Measurements from ENCODE around the gene PMPCB. TPM values are rescaled to one million over a fixed set of nuclear protein-coding genes. Genes with fewer than 3 reads are reported as not detected.
"Not testable (repeated sequence)": the region's sequence is repeated elsewhere in the genome, so short reads cannot be mapped to it uniquely, and the experiment has no call there.

The PMPCB gene
- polyA plus RNA-seq, 3 donors: 42.8 to 50.8 (median 44.9) TPM

GRCh38 chr7:103279636-103279962 is 17.6 kb upstream of the PMPCB start:
- H3K36me3 ChIP-seq (replicated peaks in 1 of 2; ENCODE audit: control insufficient read depth in 1 of 2, insufficient read depth in 2 of 2, low read length in 2 of 2); intact Hi-C loops (cut with micrococcal nuclease); DNase-seq; H3K79me2 ChIP-seq (ENCODE audit: insufficient read depth, low read length); H3K27me3 ChIP-seq (ENCODE audit: control insufficient read depth in 2 of 2, insufficient read depth in 2 of 2, low read length in 2 of 2); H3K36me3 Mint-ChIP-seq; H4K20me1 ChIP-seq (ENCODE audit: insufficient read depth, low read length); H3K27ac ChIP-seq (ENCODE audit: low read depth in 1 of 2, low read length in 2 of 2); H3K9me3 Mint-ChIP-seq; H3K9me3 ChIP-seq (replicated peaks in 1 of 2; ENCODE audit: control insufficient read depth in 1 of 2, insufficient read depth in 1 of 2, low read length in 2 of 2): not testable (repeated sequence)
- peak overlapping the region; percentile 29 for H3K9ac ChIP-seq (ENCODE audit: insufficient read depth, low read length, poor library complexity, severe bottlenecking)
- Mint-ChIP-seq H3K27me3 (ENCODE audit: low read depth in 3 of 3) (peaks cover 14 to 22% (median 21%) of the 10 kb centered on the region in 3 donors), H3K4me3 (peak overlapping the region; percentile 90 to 98), H3K27ac (peak overlapping the region in 1 of 7 donors; percentile 74), H3K4me1 (peaks cover 19% of the 10 kb centered on the region)
- peaks cover 9 to 17% of the 10 kb centered on the region in 2 donors for H3K4me1 ChIP-seq (ENCODE audit: control insufficient read depth in 1 of 2, insufficient read depth in 2 of 2, low read length in 2 of 2)
- WGBS (ENCODE audit: insufficient coverage): 0% methylated on average over 12 of the region's 12 CpGs
- H3K4me3 ChIP-seq (replicated peaks in 1 of 3; ENCODE audit: low read depth in 2 of 3, low read length in 3 of 3): peak overlapping the region; percentile 48 to 78 (median 49)
- H3K4me2 ChIP-seq (replicated peaks; ENCODE audit: extremely low read depth, low read length, poor library complexity, severe bottlenecking): peak overlapping the region; percentile 75
- peak overlapping the region; percentile 82 for H2AFZ ChIP-seq (ENCODE audit: insufficient read depth, low read depth, low read length, poor library complexity, severe bottlenecking)

- H3K36me3 Mint-ChIP-seq; H3K79me2 ChIP-seq (ENCODE audit: insufficient read depth, low read length); H3K27ac ChIP-seq (ENCODE audit: low read depth in 1 of 2, low read length in 2 of 2); H3K36me3 ChIP-seq (replicated peaks in 1 of 2; ENCODE audit: control insufficient read depth in 1 of 2, insufficient read depth in 2 of 2, low read length in 2 of 2); H3K27me3 ChIP-seq (ENCODE audit: control insufficient read depth in 2 of 2, insufficient read depth in 2 of 2, low read length in 2 of 2); H4K20me1 ChIP-seq (ENCODE audit: insufficient read depth, low read length); intact Hi-C loops (cut with micrococcal nuclease); H3K9me3 Mint-ChIP-seq; H3K9me3 ChIP-seq (replicated peaks in 1 of 2; ENCODE audit: control insufficient read depth in 1 of 2, insufficient read depth in 1 of 2, low read length in 2 of 2): not testable (repeated sequence)
- DNase-seq: peak; percentile 16 to 56 (median 21)
- Mint-ChIP-seq H3K27me3 (ENCODE audit: low read depth in 3 of 3) (peaks cover 14 to 22% (median 21%) of the 10 kb centered on the region in 3 donors), H3K27ac (peak overlapping the region in 2 of 7 donors; percentile 51 to 53), H3K4me1 (peaks cover 19% of the 10 kb centered on the region), H3K4me3 (peak overlapping the region; percentile 90 to 98)
- under 1% methylated on average over 71 of the region's 71 CpGs for WGBS (ENCODE audit: insufficient coverage)
- H3K9ac ChIP-seq (ENCODE audit: insufficient read depth, low read length, poor library complexity, severe bottlenecking): peak overlapping the region; percentile 29
- H2AFZ ChIP-seq (ENCODE audit: insufficient read depth, low read depth, low read length, poor library complexity, severe bottlenecking): peak overlapping the region; percentile 82
- H3K4me3 ChIP-seq (replicated peaks in 1 of 3; ENCODE audit: low read depth in 2 of 3, low read length in 3 of 3): peak overlapping the region; percentile 48 to 78 (median 49)
- H3K4me2 ChIP-seq (replicated peaks; ENCODE audit: extremely low read depth, low read length, poor library complexity, severe bottlenecking): peak overlapping the region; percentile 75
- H3K4me1 ChIP-seq (ENCODE audit: control insufficient read depth in 1 of 2, insufficient read depth in 2 of 2, low read length in 2 of 2): peaks cover 9 to 17% of the 10 kb centered on the region in 2 donors
Observed at GRCh38 chr7:103279963-103280802, 17.1 kb upstream of the PMPCB start.

- H3K9me3 ChIP-seq (replicated peaks in 1 of 2; ENCODE audit: control insufficient read depth in 1 of 2, insufficient read depth in 1 of 2, low read length in 2 of 2); H3K79me2 ChIP-seq (ENCODE audit: insufficient read depth, low read length); intact Hi-C loops (cut with micrococcal nuclease); H3K9me3 Mint-ChIP-seq; H3K36me3 ChIP-seq (replicated peaks in 1 of 2; ENCODE audit: control insufficient read depth in 1 of 2, insufficient read depth in 2 of 2, low read length in 2 of 2); H3K27ac ChIP-seq (ENCODE audit: low read depth in 1 of 2, low read length in 2 of 2); DNase-seq; H3K36me3 Mint-ChIP-seq; H3K27me3 ChIP-seq (ENCODE audit: control insufficient read depth in 2 of 2, insufficient read depth in 2 of 2, low read length in 2 of 2); H4K20me1 ChIP-seq (ENCODE audit: insufficient read depth, low read length): not testable (repeated sequence)
- Histone ChIP-seq H2AFZ (ENCODE audit: insufficient read depth, low read depth, low read length, poor library complexity, severe bottlenecking) (peak overlapping the region; percentile 82), H3K4me3 (replicated peaks in 1 of 3; ENCODE audit: low read depth in 2 of 3, low read length in 3 of 3) (peak overlapping the region; percentile 48 to 78 (median 49)), H3K4me1 (ENCODE audit: control insufficient read depth in 1 of 2, insufficient read depth in 2 of 2, low read length in 2 of 2) (peaks cover 9 to 17% of the 10 kb centered on the region in 2 donors), H3K4me2 (replicated peaks; ENCODE audit: extremely low read depth, low read length, poor library complexity, severe bottlenecking) (peak overlapping the region; percentile 75), H3K9ac (ENCODE audit: insufficient read depth, low read length, poor library complexity, severe bottlenecking) (peak overlapping the region; percentile 29)
- WGBS (ENCODE audit: insufficient coverage): under 1% methylated on average over 23 of the region's 25 CpGs
- Mint-ChIP-seq H3K4me3 (peak overlapping the region; percentile 90 to 98), H3K27ac (peak overlapping the region in 2 of 7 donors; percentile 51 to 53), H3K27me3 (ENCODE audit: low read depth in 3 of 3) (peaks cover 14 to 22% (median 21%) of the 10 kb centered on the region in 3 donors), H3K4me1 (peaks cover 19% of the 10 kb centered on the region)
Observed at GRCh38 chr7:103280803-103281155, 16.5 kb upstream of the PMPCB start.

All from CD14-positive monocyte (primary cell).